HG02981 (cell line): ENCODE results near the gene NDFIP2.
"Not testable (repeated sequence)": the region's sequence is repeated elsewhere in the genome, so short reads cannot be mapped to it uniquely, and the experiment has no call there.

Source experiments
- ATAC-seq: cut with Tn5 transposase; IDR thresholded peaks from one replicate; pipeline ENCODE4 v1.9.1; 2021; ENCODE audit warnings: mild to moderate bottlenecking, moderate library complexity; ENCODE audit not compliant: unreplicated experiment

Gene NDFIP2

DNA sequence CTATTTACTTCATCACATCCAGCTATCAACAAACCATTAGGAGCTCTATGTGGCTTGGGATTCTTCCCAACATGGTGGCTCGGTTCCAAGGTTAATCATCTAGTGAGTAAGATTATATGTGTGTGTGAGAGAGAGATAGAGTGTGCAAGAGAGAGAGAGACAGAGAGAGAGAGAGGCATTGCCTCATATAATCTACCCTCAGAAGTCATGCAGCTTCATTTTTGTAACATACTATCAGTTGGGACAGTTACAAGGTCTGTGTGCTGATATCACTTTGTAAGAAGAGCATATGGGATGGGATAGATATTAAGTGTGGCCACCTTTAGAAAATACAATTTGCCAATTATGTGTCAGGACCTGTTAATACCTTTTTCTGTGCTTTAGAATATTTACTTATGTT is 104.1 kb downstream of the NDFIP2 start:
- ATAC-seq = no peak

DNA sequence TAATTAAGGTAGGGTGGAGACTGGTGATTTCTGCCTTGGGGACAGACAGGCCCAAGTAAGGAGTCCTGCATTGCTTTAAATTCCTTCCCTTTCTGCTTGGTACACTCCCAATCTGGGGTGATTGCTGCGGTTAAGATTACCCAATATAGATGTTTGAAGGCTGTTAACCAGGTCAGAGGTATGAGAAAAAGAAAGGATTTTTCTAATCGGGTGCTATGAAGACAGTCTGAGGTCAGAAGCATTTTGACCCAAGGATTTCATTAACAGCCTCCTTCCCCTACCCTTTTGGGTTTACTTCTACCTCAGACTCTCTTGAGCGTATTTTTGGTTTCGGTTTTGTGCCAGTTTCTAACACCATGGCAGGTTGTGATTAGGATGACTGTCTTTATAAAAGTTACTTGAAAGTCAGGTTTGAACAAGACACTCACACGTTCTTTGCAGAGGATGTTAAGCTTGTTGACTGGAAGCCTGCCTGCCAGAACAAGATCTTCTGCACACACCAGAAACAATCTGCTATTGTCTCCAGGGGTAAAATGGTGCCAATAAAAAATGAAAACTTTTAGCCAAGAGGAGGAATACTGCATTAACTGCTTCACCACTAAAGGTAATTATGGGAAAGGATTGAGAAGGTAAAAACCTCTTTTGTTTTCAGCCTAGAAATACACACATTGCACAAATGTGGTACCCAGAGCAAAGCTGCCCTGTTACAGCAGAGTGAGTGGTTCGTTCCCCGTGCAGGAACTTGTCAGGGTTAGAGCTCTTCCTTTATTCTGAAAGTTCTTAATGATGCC is 108.8 kb downstream of the NDFIP2 start:
- ATAC-seq = no peak

DNA sequence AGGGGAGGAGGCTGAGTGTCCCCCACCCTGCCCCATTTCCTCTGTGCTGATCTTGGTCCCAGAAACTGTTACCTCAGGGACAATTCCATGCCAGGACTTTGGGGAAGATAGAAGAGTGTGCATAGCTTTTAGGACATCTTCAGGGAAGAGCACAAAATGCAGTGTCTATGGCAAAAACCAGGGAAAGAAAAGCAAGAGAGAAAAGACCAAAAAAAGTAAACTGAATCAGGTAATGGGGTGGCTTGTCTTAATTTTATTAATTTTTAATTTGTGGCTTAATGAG is 109.4 kb downstream of the NDFIP2 start:
- ATAC-seq = no peak

DNA sequence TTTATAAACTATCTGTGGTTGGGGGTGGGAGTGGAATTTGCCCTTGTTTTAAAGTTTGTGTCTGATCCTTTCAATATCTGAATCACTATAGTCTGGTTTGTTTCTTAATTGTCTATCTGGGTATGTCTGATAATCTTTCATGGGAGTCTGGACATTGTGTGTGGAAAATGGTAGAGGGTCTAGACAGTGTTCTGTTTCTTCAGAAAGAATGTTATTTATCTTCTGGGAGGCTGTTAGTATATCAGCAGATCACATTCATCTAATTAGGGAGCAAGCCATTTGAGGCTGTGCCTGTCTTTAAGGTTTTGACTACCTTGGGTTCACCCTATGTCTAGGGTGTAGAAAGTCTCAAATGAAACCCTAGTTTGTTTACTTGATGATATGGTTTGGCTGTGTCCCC is 110.5 kb downstream of the NDFIP2 start:
- no peak for ATAC-seq

DNA sequence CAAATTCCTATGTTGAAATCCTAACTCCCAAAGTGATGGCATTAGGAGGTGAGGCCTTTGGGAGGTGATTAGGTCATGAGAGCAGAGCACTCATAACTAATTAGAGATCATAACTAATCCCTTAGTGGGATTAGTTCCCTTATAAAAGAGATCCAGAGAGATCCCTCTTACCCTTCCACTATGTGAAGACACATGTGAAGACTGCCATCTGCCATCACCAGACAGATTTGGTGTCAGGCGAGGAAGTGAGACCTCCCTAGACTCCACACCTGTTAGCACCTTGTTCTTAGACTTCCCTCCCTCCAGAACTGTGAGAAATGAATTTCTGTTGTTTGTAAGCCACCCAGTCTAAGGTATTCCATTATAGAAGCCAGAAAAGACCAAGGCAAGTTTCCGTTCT is 112.2 kb downstream of the NDFIP2 start:
- ATAC-seq = no peak

DNA sequence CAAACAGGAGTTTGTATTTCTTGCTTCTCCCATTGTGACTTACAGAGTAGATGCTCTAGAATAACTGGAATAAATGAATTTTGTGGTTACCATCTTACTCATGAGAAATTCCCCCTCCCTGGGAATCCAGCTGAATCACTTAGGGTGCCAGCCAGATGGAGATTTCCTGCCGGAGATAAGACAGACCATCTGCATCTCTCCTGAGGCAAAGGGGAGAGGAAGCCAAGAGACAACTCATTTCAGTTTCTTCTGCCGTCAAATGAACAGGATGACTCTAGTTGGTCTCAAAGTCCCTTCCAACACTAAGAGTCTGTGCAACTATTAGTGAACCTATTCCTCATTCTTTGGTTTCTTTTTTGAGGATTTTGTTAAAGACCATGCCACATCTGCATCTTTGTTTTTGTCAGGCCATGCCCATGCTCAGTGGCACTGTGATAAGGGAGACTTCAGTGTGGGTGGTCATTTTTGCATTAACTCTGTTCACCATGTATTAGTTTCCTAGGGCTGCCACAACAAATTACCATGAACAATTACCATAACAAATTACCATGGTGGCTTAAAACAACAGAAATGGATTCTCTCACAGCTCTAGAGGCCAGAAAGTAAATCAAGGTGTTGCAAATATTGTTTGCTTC is 112.8 kb downstream of the NDFIP2 start:
- no peak for ATAC-seq

DNA sequence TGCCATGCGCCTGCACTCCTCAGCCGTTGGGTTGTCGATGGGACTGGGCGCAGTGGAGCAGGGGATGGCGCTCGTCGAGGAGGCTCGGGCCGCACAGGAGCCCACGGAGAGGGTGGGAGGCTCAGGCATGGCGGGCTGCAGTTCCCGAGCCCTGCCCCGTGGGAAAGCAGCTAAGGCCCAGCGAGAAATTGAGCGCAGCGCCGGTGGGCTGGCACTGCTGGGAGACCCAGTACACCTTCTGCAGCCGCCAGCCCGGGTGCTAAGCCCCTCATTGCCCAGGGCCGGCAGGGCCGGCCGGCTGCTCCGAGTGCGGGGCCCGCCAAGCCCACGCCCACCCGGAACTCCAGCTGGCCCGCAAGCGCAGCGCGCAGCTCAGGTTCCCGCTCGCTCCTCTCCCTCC is 119.2 kb downstream of the NDFIP2 start:
- ATAC-seq = not testable (repeated sequence)

DNA sequence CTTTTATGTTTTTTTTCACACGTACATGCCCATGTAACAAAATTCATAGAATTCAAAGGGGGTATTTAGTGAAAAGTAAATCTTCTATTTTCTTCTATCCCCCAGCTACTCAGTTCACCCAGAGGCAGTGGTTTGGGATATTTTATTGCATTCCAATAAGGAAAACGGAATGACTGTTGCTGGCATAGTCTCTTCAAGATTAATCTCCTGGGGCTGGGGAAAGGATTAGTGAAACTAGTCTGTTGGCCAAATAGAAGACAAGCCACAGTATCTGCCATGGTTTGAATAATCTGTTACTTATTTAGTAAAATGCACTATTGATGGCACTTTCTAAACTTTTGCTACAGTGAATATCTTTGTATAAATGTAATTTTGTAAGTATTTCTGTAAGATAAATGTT is 122.0 kb downstream of the NDFIP2 start:
- no peak for ATAC-seq

DNA sequence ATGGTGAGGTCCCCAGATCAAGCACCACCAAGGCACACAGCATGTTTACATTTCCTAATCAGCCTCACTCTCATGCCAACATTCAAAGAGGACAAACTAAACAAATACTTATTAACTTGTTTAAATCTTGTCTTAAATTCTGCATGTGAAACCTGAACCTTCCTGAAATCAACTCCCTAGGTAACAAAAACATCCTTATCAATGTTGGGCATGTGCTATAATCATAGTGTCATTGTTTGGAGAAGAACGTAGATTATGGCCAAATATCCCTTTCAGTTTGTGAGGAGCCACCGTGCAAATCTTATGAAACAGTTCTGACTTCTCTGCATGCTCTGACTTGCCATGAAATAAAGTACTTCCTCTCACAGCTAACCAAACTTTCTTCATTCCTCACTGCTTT is 123.8 kb downstream of the NDFIP2 start:
- ATAC-seq = no peak
